Ectodermal cell (in vitro differentiated cells): Measurements from ENCODE around the gene DNAH17.

ENCODE experiments used
- H3K27ac ChIP-seq: 2 replicates; pipeline ENCODE4 v1.7.0; 2013; ENCODE audit warnings: mild to moderate bottlenecking, low read depth, low read length; ENCODE audit not compliant: insufficient read depth, poor library complexity, severe bottlenecking
- H3K27me3 ChIP-seq: 2 replicates; pipeline ENCODE4 v1.7.0; 2013; ENCODE audit warnings: mild to moderate bottlenecking, low read length; ENCODE audit not compliant: insufficient read depth, control insufficient read depth, poor library complexity, severe bottlenecking
- H3K36me3 ChIP-seq: one replicate; pipeline ENCODE4 v1.7.0; 2013; ENCODE audit warnings: low read length; ENCODE audit not compliant: control insufficient read depth, insufficient read depth
- H3K4me1 ChIP-seq: one replicate; pipeline ENCODE4 v1.7.0; 2013; ENCODE audit warnings: low read length; ENCODE audit not compliant: control insufficient read depth, insufficient read depth
- H3K4me3 ChIP-seq: 2 replicates; pipeline ENCODE4 v1.7.0; 2013; ENCODE audit warnings: low read depth, low read length, control low read depth; ENCODE audit not compliant: insufficient read depth
- H3K9me3 ChIP-seq: 2 replicates; pipeline ENCODE4 v1.7.0; 2013; ENCODE audit warnings: mild to moderate bottlenecking, low read length, moderate library complexity; ENCODE audit not compliant: control insufficient read depth
- WGBS, 2 experiments: methylation state at CpG; one replicate each; pipeline ENCODE4 v1.1.7; 2013; ENCODE audit warnings: missing lambda C conversion rate in 2 of 2; 5-methylcytosine and 5-hydroxymethylcytosine counted together

DNAH17 gene

DNA sequence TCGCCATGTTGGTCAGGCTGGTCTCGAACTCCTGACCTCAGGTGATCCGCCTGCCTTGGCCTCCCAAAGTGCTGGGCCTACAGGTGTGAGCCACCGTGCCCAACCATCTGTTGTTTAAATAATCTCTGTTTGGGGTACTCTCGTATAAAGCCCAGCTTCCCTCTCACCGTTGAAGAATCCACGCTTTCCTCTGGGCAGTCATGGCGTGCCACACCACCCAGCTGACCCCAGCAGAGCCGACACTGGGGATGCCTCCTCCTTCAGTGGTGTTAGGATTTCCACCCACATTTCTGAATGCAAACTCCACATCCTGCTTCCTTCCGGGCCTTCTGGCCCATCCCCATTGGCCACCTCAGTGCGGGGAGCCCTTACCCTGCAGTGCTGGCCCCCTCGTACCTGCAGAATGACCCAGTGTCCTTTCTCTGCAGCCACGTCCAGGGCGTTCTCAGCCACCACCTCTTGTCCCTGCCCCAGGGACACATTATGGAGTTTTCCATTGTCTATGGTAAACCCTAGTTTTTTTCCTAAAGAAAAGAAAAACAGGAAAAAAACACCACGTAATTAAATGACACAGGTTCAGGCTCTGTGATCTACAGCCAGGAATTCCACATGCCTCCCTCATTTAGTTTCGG lies 138.4 kb downstream of the DNAH17 start:
- H3K9me3 ChIP-seq = no peaks in the 10 kb centered on the region
- H3K4me3 ChIP-seq = no peak overlapping the region
- WGBS, 2 experiments = 92% methylated on average over 16 of the region's 16 CpGs
- no peaks in the 10 kb centered on the region for H3K27me3 ChIP-seq
- no peaks in the 10 kb centered on the region for H3K36me3 ChIP-seq
- no peak overlapping the region for H3K27ac ChIP-seq
- H3K4me1 ChIP-seq = peaks cover 6% of the 10 kb centered on the region

DNA sequence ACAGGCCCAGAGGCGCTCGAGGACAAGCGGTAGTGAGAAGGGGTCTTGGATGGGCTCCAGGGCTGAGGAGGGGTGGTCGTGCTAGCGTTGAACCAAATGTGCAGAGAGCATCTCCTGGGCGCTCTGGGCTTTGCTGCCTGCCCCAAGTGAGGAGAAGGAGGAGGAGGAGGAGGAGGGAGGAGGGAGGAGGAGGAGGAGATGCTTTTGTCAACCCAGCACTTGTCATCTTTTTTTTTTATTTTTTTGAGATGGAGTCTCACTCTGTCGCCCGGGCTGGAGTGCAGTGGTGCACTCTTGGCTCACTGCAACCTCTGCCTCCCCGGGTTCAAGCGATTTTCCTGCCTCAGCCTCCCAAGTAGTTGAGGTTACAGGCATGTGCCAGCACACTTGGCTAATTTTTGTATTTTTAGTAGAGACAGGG lies 138.9 kb downstream of the DNAH17 start:
- no peaks in the 10 kb centered on the region for H3K36me3 ChIP-seq
- peaks cover 6% of the 10 kb centered on the region for H3K4me1 ChIP-seq
- no peaks in the 10 kb centered on the region for H3K27me3 ChIP-seq
- H3K4me3 ChIP-seq = no peak overlapping the region
- H3K9me3 ChIP-seq = no peaks in the 10 kb centered on the region
- WGBS, 2 experiments = 92 to 96% methylated on average over 9 of the region's 10 CpGs
- no peak overlapping the region for H3K27ac ChIP-seq

DNA sequence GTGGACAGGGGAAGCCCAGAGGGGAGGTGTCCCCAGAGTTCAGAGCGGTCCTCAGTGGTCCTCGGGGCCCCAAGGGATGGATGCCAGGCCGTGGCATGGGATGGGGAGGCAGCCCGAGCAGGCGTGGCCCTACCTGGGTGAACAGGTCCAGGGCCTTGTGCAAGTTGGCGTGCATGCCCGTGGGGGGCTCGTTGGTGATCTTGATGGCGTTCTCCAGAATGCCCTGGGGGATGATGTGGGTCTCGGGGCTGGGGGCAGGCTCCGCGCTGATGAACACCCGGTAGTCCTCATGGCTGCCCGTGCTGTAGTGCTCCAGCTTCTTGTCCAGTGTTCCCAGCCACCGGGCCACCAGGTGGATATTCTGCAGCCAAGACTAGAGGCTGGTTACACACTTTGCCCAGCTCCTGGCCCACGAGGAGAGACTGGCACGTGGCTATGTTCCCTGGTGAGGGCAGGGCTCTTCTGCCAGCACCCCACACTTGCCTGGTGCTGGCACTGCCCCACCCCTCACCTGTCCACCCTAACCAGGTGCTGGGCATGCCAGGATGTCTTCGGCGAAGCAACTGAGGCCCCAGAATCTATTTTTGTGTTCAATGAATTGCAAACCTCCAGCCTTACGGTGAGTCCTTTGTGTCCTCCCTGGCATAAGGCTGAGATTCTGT lies 139.6 kb downstream of the DNAH17 start:
- Histone ChIP-seq H3K27ac (no peak overlapping the region), H3K36me3 (no peaks in the 10 kb centered on the region), H3K9me3 (no peaks in the 10 kb centered on the region), H3K27me3 (no peaks in the 10 kb centered on the region), H3K4me1 (peaks cover 6% of the 10 kb centered on the region), H3K4me3 (no peak overlapping the region)
- WGBS, 2 experiments = 95% methylated on average over 20 of the region's 20 CpGs

DNA sequence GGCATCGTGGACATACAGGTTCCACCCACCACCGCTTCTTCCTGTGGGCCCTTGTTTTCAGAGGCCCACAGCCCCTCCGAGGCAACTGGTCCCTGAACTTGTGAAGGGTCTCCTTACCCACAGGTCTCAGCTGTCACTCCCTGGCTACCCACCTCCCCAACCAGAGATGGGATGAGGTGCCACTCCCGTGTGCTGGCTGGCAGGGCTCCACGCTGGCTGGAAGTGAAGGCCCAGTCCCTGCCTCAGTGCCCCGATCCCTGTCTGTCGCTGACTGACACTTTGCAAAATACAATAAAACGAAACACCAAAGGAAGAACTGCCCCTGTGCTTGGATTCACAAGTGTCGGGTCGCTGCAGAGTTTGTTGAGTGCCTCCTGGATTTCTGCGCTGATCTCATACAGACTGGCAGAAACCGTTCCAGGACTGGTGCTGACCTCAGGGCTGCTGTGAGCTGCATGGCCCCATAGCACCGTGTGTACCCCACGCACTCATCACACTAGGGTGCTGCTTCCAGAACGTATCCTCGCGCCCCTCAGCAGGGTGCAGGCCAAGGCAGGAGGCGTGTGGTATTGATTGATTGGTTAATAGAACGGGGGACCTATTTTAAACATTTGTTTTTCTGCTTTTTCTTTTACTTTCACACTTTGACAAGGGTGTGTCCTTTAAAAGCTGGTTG lies 141.7 kb downstream of the DNAH17 start:
- 86% methylated on average over 17 to 19 of the region's 19 CpGs for WGBS, 2 experiments
- no peak overlapping the region for H3K27ac ChIP-seq
- no peaks in the 10 kb centered on the region for H3K27me3 ChIP-seq
- H3K36me3 ChIP-seq = no peaks in the 10 kb centered on the region
- peaks cover 6% of the 10 kb centered on the region for H3K4me1 ChIP-seq
- H3K4me3 ChIP-seq = no peak overlapping the region
- no peaks in the 10 kb centered on the region for H3K9me3 ChIP-seq

GRCh38 chr17:78434455-78435329 lies 142.5 kb downstream of the DNAH17 start:
- no peak overlapping the region for H3K27ac ChIP-seq
- WGBS, 2 experiments = 73 to 79% methylated on average over 18 of the region's 18 CpGs
- H3K9me3 ChIP-seq = no peaks in the 10 kb centered on the region
- no peaks in the 10 kb centered on the region for H3K27me3 ChIP-seq
- no peak overlapping the region for H3K4me3 ChIP-seq
- H3K36me3 ChIP-seq = no peaks in the 10 kb centered on the region
- peaks cover 6% of the 10 kb centered on the region for H3K4me1 ChIP-seq

DNA sequence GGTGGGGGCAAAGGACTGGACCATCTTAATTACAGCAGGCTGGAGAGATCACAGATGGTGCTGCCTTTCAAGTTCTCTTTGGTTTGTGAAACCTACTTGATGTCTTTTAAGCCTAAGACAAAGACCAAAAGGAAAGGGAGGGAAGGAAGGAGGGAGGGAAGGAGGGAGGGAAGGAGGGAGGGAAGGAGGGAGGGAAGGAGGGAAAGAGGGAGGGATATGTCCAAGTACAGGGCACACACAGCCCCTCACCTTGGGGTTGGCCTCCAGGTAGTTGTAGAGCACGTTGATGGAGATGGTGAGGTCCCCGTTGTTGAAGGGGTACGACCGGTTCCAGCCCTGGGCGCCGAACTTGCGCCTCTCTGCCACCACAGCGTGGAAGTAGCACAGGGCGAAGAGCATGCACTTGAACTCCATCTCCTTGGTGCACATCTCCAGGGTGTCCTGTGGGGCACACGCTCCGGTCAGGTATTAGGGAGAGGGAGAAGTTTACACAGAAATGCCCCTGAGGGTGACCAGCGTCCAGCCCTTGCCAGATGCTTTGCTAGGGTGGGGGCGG lies 143.3 kb downstream of the DNAH17 start:
- Histone ChIP-seq H3K36me3 (no peaks in the 10 kb centered on the region), H3K4me3 (no peak overlapping the region), H3K27me3 (no peaks in the 10 kb centered on the region), H3K4me1 (peaks cover 6% of the 10 kb centered on the region), H3K27ac (no peak overlapping the region), H3K9me3 (no peaks in the 10 kb centered on the region)
- WGBS, 2 experiments = 94 to 96% methylated on average over 13 of the region's 13 CpGs

DNA sequence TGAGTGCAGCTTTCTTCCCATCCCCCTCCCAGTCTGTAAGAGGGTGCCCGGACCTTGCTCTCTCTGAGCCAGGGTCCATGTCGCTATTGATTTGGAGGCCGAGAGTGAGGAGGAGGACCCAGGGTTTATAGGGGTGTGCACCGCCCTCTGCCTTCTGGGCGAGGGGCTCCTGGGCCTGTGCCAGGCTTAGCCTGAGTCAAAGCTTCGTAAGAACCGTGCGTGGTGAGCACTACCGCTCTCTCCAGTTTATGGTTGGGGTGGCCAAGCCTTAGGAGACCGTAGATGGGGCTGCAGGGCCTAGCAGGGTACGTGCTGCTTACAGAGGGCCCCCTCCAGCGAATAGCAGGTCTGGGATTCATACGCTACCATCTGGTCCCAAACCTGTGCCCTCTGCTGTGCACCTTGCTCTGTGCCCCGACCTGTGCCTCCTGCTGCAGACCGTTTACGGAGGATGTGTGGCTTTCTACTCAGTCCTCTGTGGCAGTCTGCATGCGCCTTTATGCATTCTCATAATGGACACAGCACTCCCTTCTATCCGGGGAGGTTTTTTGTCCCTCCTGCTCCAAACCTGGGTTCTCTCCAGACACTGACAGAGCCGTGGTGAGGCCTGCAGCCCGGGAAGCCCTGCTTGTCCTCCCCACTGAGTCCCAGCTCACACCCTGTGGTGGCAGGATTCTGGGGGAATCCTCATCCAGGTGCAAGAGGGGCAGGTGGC lies 144.0 kb downstream of the DNAH17 start:
- no peak overlapping the region for H3K27ac ChIP-seq
- H3K4me1 ChIP-seq = peaks cover 10% of the 10 kb centered on the region
- 86 to 87% methylated on average over 20 of the region's 20 CpGs for WGBS, 2 experiments
- H3K4me3 ChIP-seq = no peak overlapping the region
- H3K9me3 ChIP-seq = no peaks in the 10 kb centered on the region
- no peaks in the 10 kb centered on the region for H3K27me3 ChIP-seq
- no peaks in the 10 kb centered on the region for H3K36me3 ChIP-seq

DNA sequence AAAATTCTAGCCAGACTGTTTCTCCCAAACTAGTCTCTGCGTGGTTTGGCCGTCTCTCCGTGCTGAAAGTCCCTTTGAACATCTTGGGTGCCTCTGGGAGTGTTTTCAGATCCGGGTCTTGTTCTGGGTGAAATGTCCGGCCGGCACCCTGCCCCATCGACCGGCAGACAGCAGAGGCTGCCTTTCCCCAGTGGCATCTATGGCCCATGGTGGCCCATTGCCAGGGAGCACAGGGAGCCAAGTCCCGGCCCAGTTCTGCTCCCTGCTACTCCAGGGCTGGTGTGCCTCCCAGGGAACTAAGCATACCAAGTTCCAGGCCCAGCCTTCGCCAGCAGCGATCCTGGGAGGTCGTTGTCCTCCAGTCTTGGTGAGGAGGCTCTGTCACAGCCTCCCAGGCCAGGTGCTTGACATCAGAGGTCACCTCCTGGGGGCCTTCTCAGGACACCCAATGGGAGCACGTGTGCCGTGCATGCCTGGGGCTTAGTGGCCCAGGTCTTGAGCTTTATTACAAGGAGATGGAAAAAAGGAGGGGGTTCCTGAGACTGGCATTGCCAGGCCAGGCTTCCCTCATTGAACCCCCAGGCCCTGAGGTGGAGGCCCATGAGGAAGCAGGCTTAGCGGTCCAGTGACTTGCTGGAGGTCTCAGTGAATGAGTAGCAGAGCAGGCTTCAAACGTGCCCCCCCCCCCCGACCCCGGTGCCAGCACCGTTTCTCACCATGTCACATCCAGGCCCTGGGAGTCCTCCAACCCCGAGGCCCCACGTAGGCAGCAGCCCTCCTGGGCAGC lies 144.8 kb downstream of the DNAH17 start:
- 88 to 89% methylated on average over 21 of the region's 21 CpGs for WGBS, 2 experiments
- Histone ChIP-seq H3K9me3 (no peaks in the 10 kb centered on the region), H3K4me3 (no peak overlapping the region), H3K4me1 (peaks cover 11% of the 10 kb centered on the region), H3K36me3 (no peaks in the 10 kb centered on the region), H3K27ac (no peak overlapping the region), H3K27me3 (no peaks in the 10 kb centered on the region)

DNA sequence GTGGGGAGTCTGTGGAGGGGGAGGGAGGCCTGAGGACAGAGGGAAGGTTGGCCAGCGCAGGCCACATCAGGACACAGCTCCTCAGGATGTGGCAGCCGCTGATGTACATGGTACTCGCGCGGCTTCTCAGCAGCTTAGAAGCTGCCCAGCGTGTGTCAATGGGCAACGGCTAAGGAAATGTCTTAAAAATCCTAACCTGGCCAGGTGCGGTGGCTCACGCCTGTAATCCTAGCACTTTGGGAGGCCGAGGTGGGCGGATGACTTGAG lies 145.6 kb downstream of the DNAH17 start:
- Histone ChIP-seq H3K27me3 (no peaks in the 10 kb centered on the region), H3K36me3 (no peaks in the 10 kb centered on the region), H3K27ac (no peak overlapping the region), H3K9me3 (no peaks in the 10 kb centered on the region), H3K4me1 (peaks cover 11% of the 10 kb centered on the region), H3K4me3 (no peak overlapping the region)
- 86 to 89% methylated on average over 11 of the region's 11 CpGs for WGBS, 2 experiments
